Esophagus squamous epithelium (tissue), 4 donors: ENCODE measurements around the gene STUB1.

ENCODE experiments used
- CTCF ChIP-seq, 6 experiments: fragments of 450-650 bp in 4 of 6; fragments of 200-600 bp in 2 of 6; sonication (generic) in 2 of 6; IDR thresholded peaks; one replicate each; pipeline ENCODE4 v1.5.1; 2016 to 2019; ENCODE audit warnings: antibody characterized with exemption in 6 of 6, mild to moderate bottlenecking in 4 of 6, moderate library complexity in 4 of 6
- POLR2A ChIP-seq, 4 donors: fragments of 450-650 bp; IDR thresholded peaks; one replicate each; pipeline ENCODE4 v1.6.1; 2017; ENCODE audit warnings: antibody characterized with exemption in 4 of 4, mild to moderate bottlenecking in 4 of 4, moderate library complexity in 3 of 4

GRCh38 chr16:686459-687260, 6.5 kb downstream of the STUB1 start:
- TF ChIP-seq CTCF (IDR thresholded peaks at IDR 0.05): no peak
- no peak for TF ChIP-seq POLR2A (IDR thresholded peaks at IDR 0.05)
